ENCODE measurements around the gene CSF3.

CSF3 gene

DNA sequence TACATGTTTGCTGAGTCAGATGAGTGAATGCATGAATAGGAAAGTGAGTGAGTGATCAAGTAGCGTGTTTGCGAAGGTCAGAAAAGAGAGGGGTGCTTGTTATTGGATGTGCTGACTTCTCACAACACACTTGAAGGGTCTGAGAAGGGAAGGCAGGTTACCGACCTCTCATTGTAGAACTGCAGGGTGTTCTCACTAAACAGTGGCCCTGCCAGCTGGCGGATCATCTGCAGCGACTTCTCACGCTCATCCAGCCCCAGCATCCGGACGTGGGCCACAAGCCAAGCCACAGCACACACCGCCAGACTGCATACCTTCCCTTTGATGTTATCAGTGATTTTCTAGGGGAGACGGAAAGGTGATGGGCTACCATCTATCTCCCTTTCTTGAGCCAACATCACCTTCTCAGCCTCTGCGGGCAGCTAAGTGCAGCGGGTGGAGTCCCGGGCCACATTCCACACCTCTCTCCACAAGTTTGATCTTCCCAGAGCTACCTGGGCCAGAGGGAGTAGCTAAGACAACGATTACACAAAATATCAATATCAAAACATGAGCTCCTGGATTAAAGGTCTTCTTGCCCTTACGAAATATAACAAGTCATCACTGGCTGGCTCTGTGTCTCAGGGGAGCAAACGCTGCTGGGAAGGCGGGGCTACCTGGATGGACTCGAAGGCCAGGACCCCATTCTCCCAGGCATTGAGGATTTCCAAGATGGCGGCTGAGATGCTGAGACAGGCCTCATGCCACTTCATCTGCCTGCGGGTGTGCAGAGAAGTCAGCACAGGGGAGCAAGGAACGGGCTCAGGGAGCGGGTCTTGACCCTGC is 11.0 kb downstream of the CSF3 start:
- H3K27ac Mint-ChIP-seq: peak overlapping the region; percentile 46
- H3K36me3 Mint-ChIP-seq: peaks cover 8% of the 10 kb centered on the region
- H3K4me3 Mint-ChIP-seq: peak overlapping the region; percentile 51

DNA sequence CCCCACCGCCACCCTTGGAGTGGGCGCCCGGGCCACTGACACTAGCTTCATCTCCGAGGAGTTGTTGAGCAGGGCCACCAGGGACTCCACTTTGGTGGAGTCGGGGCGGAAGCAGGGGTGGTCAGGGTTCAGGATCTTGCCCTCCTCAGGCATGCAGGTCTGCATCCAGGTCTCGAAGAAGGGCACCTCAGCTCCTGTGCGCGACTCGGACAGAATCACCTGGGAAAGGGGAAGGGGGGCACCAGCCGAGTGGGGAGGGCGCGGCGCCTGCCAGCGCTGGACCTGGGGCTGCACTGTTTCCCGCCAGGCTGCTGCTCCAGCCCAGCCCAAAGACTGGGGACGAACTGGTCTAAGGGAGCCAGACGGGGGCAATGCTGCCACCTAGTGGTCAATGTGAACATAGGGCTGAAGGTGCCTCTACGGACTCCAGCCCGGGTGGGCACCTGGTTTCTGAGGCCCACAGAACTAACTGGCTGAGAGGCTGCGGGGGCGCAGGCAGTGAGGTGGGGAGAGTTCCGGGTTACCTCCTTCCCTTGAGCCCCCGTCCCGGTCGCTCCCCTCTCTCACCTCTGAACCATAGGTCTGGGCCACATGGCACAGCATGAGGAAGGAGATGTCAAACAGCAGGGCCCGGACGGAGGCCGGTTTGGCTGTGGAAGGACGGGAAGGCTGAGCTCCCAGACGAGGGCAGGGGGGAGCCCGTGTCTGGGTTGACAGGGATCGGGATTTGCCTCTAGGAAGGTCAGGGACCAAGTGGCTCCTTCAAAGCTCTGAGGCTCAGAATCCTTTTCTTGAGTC is 11.8 kb downstream of the CSF3 start:
- Mint-ChIP-seq H3K4me1 (ENCODE audit: low read depth) (peaks cover 15% of the 10 kb centered on the region), H3K36me3 (peaks cover 8% of the 10 kb centered on the region), H3K9me3 (ENCODE audit: low read depth) (no peaks in the 10 kb centered on the region), H3K27ac (no peak overlapping the region), H3K27me3 (no peaks in the 10 kb centered on the region), H3K4me3 (no peak overlapping the region)

More for the DNA sequence above, 11.0 kb downstream of the CSF3 start:
- H3K9me3 Mint-ChIP-seq (ENCODE audit: low read depth): no peaks in the 10 kb centered on the region
- peaks cover 15% of the 10 kb centered on the region for H3K4me1 Mint-ChIP-seq (ENCODE audit: low read depth)
- no peaks in the 10 kb centered on the region for H3K27me3 Mint-ChIP-seq

DNA sequence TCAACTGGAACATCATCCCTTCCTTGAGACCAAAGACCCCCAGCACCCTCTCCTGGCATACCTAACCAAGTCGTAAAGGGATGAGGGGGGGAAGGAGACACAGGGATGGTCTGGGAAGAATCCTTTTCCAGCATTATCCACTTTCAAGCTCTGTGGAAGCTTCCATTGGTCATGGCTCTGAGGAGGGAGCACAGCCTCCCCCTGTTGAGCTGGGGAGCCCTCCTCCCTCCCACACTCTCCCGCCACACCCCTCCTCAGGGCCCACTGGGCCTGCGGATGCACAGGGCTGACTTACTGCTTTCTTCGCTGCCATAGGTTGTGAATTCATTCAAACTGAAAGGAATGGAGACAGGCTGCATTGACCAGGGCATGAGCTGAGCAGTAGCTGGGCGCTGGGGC is 12.4 kb downstream of the CSF3 start:
- Mint-ChIP-seq H3K36me3 (peaks cover 8% of the 10 kb centered on the region), H3K4me1 (ENCODE audit: low read depth) (peaks cover 15% of the 10 kb centered on the region), H3K27me3 (no peaks in the 10 kb centered on the region)

DNA sequence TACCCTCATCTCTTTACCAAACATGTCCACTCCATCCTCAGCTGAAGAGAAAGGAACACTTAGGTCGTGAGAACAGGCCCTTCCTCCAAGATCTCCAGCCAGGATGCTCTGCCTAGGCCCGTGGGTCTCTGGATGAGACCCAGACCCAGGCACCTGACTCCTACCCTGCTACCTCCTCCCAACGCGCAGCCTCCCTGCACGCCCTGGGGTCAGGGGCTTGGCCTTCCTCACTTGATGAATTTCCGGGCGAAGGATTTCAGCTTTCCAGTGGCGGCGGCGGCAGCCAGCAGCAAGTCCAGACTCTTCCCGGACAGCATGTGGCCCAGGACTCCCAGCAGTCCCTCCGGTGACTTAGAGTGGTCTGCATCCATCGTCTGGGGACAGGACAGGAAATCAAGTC is 13.4 kb downstream of the CSF3 start:
- Mint-ChIP-seq H3K9me3 (ENCODE audit: low read depth) (no peaks in the 10 kb centered on the region), H3K4me1 (ENCODE audit: low read depth) (peaks cover 15% of the 10 kb centered on the region), H3K27ac (no peak overlapping the region), H3K36me3 (peaks cover 8% of the 10 kb centered on the region), H3K4me3 (no peak overlapping the region), H3K27me3 (no peaks in the 10 kb centered on the region)

More for the DNA sequence above, 12.4 kb downstream of the CSF3 start:
- Mint-ChIP-seq H3K4me3 (no peak overlapping the region), H3K27ac (no peak overlapping the region), H3K9me3 (ENCODE audit: low read depth) (no peaks in the 10 kb centered on the region)

DNA sequence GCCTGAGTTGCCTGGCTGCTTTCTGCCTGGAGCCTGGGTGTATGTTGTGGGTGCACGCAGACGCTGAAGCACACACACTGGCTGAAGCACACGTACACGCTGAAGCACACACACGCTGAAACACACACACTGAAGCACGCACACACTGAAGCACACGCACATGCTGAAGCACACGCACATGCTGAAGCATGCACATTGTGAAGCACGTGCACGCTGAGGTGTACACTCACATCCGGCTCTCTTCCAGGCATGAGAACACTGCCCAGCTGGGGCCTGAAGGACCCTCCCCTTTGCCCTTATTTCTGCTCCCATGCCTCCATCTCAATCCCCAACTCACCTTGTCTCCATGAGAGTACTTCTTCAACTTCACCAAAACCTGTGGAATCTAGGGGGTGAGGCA is 16.5 kb downstream of the CSF3 start:
- peaks cover 5% of the 10 kb centered on the region for H3K36me3 Mint-ChIP-seq
- H3K27me3 Mint-ChIP-seq: no peaks in the 10 kb centered on the region
- no peak overlapping the region for H3K27ac Mint-ChIP-seq

DNA sequence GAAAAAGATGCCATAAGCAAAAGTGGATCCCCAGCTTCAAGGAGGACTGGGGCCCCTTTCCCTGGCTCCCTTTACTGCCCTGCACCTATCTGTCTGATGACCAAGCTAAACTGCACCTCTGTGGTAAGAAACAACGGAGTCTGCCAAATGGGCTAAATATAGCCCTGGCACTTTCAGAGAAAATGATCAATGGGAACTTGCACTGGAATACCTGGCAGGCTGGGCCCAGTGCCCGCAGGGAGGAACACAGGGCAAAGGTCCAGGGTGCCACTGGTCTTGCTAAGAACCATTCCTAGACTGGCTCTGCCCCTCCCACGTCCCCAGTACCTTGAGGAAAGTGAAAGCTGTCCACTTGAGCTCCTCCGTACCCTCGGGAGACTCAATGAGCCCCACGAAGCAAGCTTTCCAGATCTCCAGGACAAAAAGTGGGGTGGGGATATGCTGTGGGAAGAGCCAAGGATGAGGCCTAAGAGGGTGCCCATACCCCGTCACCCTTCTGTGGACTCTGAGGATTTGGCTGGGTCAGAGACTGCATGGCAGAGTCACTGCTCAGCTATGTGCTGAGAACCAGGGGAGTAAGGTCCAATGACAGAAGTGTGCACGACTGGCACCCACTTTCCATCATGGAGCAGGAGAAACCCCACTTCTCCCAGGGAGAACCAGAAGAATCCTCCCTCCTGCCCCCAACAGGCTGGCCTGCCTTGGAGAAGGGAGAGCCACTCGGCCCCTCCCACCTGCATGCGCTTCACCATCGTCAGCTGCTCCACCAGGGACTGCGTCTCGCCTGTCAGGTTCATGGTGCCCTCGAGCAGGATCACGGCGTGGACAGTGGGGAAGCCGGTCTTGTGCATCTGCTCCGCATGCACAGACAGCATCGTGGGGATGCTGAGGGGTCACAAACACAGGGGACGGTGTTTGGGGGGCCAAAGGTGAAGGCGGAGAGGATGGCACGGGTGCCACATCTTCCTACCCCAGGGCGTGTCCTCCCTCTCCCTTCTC is 17.4 kb downstream of the CSF3 start:
- Mint-ChIP-seq H3K4me1 (ENCODE audit: low read depth) (no peaks in the 10 kb centered on the region), H3K27ac (no peak overlapping the region), H3K27me3 (no peaks in the 10 kb centered on the region), H3K9me3 (ENCODE audit: low read depth) (no peaks in the 10 kb centered on the region), H3K36me3 (peaks cover 5% of the 10 kb centered on the region), H3K4me3 (no peak overlapping the region)

More for the DNA sequence above, 16.5 kb downstream of the CSF3 start:
- peaks cover under 1% of the 10 kb centered on the region for H3K4me1 Mint-ChIP-seq (ENCODE audit: low read depth)
- H3K9me3 Mint-ChIP-seq (ENCODE audit: low read depth): no peaks in the 10 kb centered on the region
- H3K4me3 Mint-ChIP-seq: no peak overlapping the region

DNA sequence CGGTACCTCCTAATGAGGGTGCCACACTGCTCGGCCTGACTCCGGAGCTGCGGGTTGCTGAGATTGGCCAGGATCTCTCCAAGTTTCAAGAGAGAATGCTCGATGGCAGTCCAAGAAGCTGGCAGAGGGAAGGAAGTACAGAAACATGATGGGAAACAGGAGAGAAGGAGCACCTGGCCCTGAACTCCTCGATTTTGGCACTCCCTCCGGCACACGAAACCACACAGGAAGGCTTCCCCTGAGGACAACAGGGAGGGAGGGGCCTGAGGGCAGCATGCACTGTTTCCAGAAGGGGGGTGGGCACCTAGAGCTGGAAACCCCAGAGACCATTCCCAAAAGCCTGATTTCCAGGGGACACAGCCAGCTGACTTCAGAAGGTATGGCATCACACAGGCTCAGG is 18.1 kb downstream of the CSF3 start:
- Mint-ChIP-seq H3K27ac (no peak overlapping the region), H3K4me3 (no peak overlapping the region), H3K9me3 (ENCODE audit: low read depth) (no peaks in the 10 kb centered on the region), H3K36me3 (peaks cover 5% of the 10 kb centered on the region), H3K27me3 (no peaks in the 10 kb centered on the region), H3K4me1 (ENCODE audit: low read depth) (no peaks in the 10 kb centered on the region)

DNA sequence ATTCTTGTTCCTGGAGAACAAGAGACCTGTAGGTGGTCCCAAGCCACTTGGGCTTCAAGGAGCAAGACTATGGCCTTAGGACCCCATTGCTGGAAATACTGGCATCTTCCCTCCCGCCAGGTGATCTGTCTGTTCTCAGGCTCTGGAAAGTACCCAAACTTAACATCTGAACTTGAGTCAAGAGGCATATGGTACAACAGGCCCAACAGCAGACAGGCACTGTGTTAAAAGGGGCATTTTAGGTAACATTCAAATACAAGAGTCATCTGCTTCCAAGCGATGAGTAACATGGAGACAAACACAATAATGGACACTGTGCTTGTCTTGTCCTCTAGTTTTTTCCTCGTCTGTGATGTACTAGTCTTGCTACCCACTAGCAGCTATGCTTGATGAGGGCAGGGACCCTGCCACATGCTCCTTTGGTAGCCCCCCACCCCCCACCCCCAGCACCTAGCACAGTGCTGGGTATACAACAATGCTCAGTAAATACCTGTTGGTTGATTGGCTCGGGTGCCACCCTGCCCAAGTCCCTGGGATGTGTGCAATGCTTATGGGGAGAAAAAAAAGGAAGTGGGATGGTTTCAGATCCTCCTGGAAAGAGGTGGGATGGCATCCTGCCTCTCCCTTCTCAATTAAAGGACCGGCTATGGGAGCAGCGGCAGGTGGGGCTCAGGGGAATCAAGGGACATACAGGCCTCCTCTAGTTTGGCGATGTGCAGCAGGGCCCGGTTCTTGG is 19.4 kb downstream of the CSF3 start:
- H3K27ac Mint-ChIP-seq: no peak overlapping the region
- H3K4me3 Mint-ChIP-seq: no peak overlapping the region
- no peaks in the 10 kb centered on the region for H3K27me3 Mint-ChIP-seq
- no peaks in the 10 kb centered on the region for H3K9me3 Mint-ChIP-seq (ENCODE audit: low read depth)
- H3K36me3 Mint-ChIP-seq: peaks cover 3% of the 10 kb centered on the region
- H3K4me1 Mint-ChIP-seq (ENCODE audit: low read depth): no peaks in the 10 kb centered on the region

DNA sequence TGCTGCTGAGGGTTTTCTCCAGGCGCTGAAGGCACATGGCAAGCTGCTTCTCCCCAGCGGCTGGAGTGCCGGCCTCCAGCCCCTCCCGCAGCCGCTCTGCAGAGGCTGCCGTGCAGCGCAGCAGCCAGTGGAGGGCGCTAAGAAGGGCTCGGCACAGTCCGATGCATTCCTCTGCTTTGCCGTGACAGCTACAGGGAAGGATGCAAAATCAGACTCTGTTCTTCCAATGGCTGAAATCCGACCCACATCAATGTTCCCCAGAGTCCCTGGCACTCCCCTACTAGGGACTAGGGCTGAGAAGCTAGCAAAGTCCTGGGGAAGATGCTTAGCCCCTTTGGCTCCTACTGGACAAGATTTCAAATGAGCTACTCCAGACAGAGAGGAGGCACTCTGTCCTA is 19.9 kb downstream of the CSF3 start:
- H3K4me1 Mint-ChIP-seq (ENCODE audit: low read depth): no peaks in the 10 kb centered on the region
- peaks cover 3% of the 10 kb centered on the region for H3K36me3 Mint-ChIP-seq
- no peak overlapping the region for H3K27ac Mint-ChIP-seq
- H3K9me3 Mint-ChIP-seq (ENCODE audit: low read depth): no peaks in the 10 kb centered on the region
- H3K27me3 Mint-ChIP-seq: no peaks in the 10 kb centered on the region
- H3K4me3 Mint-ChIP-seq: no peak overlapping the region

DNA sequence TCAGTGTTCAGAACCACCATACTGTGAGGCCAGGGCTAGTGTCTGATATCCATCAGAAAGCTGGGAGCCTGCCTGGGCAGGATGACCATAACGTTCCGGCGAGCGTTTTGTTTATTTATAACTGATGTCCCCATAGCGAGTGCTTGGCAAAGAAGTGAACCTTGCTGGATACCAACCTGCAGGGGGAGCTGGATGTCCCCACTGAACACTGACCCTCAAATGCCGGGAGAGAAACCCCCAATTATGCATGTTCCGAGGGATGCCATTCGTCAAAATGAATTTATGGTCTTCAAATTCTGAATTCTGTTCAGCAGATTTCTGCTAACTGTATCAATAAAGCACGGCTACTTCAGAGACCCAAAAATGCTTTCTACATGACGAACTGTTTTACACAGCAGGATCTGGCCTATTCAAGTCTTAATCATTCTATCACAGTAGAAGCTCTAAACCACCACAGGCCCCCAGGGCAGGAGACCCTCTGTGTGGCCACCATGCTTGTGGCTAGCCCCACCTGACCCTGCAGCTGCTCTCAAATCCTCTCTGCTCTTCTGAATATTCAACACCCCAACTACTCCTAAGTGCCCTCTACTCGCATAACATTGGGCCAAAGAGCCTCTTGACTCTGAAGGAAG is 23.8 kb downstream of the CSF3 start:
- Mint-ChIP-seq H3K27ac (no peak overlapping the region), H3K9me3 (ENCODE audit: low read depth) (no peaks in the 10 kb centered on the region)

DNA sequence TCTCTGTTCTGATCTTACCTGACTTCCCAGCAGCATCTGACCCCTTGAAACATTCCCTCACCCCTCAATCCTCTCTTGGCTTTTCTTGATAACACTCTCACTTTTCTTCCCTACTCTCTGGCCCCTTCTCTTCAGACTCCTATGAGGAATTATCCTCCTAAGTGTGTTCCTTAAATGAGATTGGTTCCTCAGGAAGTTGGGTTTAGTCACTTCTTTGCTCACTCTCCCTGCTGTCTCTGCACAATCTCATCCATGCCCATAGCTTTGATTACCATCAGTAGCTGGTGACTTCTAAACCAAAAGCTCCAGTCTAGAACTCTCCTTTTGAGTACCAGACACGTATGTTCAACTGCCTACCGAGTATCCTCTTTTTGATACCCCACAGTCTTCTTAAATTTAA is 26.0 kb downstream of the CSF3 start:
- H3K9me3 Mint-ChIP-seq (ENCODE audit: low read depth): no peaks in the 10 kb centered on the region
- no peaks in the 10 kb centered on the region for H3K27me3 Mint-ChIP-seq
- H3K4me3 Mint-ChIP-seq: no peak overlapping the region
- no peaks in the 10 kb centered on the region for H3K36me3 Mint-ChIP-seq
- H3K27ac Mint-ChIP-seq: peak overlapping the region; percentile 8
- no peaks in the 10 kb centered on the region for H3K4me1 Mint-ChIP-seq (ENCODE audit: low read depth)

More for the DNA sequence above, 23.8 kb downstream of the CSF3 start:
- Mint-ChIP-seq H3K4me3 (no peak overlapping the region), H3K4me1 (ENCODE audit: low read depth) (no peaks in the 10 kb centered on the region), H3K27me3 (no peaks in the 10 kb centered on the region), H3K36me3 (peaks cover under 1% of the 10 kb centered on the region)

DNA sequence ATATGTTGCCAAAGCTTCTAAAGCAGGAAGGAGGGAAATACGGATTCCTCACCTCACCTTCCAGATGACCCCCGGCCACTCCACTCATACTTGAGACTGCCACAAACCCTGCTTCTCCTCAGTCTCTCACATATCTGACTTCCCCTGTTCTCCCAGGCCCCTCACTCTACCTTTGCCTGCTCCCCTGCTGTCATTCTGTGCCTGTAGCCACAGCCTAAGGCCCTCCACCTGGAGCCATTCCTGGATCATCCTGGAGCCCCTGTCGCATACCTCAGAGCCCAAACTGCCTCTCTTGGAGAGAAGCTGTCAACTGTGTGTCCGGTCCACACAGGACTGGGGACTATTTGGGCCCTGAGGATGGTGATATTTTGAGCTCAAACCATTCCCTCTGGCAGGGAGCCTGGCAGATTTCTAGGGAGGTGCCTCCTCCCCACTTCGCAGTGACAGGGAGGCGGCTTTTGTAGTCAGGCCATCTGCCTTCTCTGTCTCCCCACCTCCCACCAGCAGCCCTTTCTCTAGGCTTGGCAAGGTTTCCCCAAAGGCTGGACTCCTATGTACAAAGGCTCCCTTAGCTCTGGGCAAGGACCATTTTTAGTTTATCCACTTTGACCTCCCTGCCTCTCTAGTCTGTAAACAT is 41.3 kb downstream of the CSF3 start:
- Mint-ChIP-seq H3K36me3 (peaks cover 2% of the 10 kb centered on the region), H3K4me3 (no peak overlapping the region), H3K27ac (no peak overlapping the region), H3K4me1 (ENCODE audit: low read depth) (peaks cover 15% of the 10 kb centered on the region), H3K9me3 (ENCODE audit: low read depth) (no peaks in the 10 kb centered on the region), H3K27me3 (no peaks in the 10 kb centered on the region)

DNA sequence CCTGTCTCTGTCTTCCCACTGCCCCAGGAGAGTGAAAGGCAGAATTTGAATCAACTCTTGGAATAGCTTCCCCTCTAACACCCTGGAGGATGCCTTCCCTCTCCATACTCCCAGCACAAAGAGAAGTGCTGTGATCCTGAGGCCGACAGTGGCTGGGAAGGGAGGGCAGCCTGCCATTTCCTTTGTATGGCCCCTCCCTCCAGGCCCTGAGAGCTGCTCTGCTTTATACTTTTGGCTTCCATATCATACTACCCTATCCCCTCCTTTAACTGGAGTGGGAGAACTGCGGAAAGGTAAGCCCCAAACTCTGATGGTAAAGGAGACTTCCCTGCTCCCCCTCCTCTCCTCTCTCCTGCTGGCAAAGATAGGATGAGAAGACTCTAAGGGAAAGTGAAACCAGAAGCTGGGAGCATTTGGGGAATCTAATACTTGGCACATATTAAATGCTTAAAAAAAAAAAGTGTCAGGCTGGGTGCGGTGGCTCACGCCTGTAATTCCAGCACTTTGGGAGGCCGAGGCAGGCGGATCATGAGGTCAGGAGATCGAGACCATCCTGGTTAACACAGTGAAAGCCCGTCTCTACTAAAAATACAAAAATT is 43.0 kb downstream of the CSF3 start:
- no peak overlapping the region for H3K27ac Mint-ChIP-seq
- H3K9me3 Mint-ChIP-seq (ENCODE audit: low read depth): no peaks in the 10 kb centered on the region
- no peaks in the 10 kb centered on the region for H3K27me3 Mint-ChIP-seq
- peaks cover 2% of the 10 kb centered on the region for H3K36me3 Mint-ChIP-seq
- H3K4me1 Mint-ChIP-seq (ENCODE audit: low read depth): peaks cover 18% of the 10 kb centered on the region
- no peak overlapping the region for H3K4me3 Mint-ChIP-seq

All from activated naive CD8-positive, alpha-beta T cell (primary cell).